HG03469 (cell line): ENCODE measurements around the gene ACTBL2.
"Not testable (repeated sequence)": the region's sequence is repeated elsewhere in the genome, so short reads cannot be mapped to it uniquely, and the experiment has no call there.

ENCODE experiments used
- ATAC-seq: cut with Tn5 transposase; IDR thresholded peaks from one replicate; pipeline ENCODE4 v1.9.1; 2021; ENCODE audit warnings: mild to moderate bottlenecking, moderate library complexity, moderate number of reproducible peaks; ENCODE audit not compliant: unreplicated experiment

Gene ACTBL2

GRCh38 chr5:57494104-57495098, 11.8 kb upstream of the ACTBL2 start:
- ATAC-seq: peak; percentile 59

- ATAC-seq: no peak
These were observed 10.4 kb upstream of the ACTBL2 start for GRCh38 chr5:57493034-57493433.

GRCh38 chr5:57492632-57493031, 10.0 kb upstream of the ACTBL2 start:
- no peak for ATAC-seq

GRCh38 chr5:57491369-57491965, 8.9 kb upstream of the ACTBL2 start:
- ATAC-seq: no peak

GRCh38 chr5:57488215-57488955, 5.8 kb upstream of the ACTBL2 start:
- peak; percentile 68 for ATAC-seq

GRCh38 chr5:57486027-57486602, 3.5 kb upstream of the ACTBL2 start:
- ATAC-seq: no peak

- ATAC-seq: no peak
These were observed 3.8 kb downstream of the ACTBL2 start for GRCh38 chr5:57478826-57479225.

GRCh38 chr5:57476601-57477056, 6.0 kb downstream of the ACTBL2 start:
- no peak for ATAC-seq

GRCh38 chr5:57470339-57470738, 12.3 kb downstream of the ACTBL2 start:
- no peak for ATAC-seq

- no peak for ATAC-seq
These were observed 14.0 kb downstream of the ACTBL2 start for GRCh38 chr5:57468481-57469163.

- ATAC-seq: no peak
These were observed 16.1 kb downstream of the ACTBL2 start for GRCh38 chr5:57466544-57466943.

- not testable (repeated sequence) for ATAC-seq
These were observed 22.6 kb downstream of the ACTBL2 start for GRCh38 chr5:57460056-57460455.

- ATAC-seq: no peak
These were observed 24.2 kb downstream of the ACTBL2 start for GRCh38 chr5:57458443-57458842.

- no peak for ATAC-seq
These were observed 26.0 kb downstream of the ACTBL2 start for GRCh38 chr5:57456531-57457135.

- no peak for ATAC-seq
These were observed 26.8 kb downstream of the ACTBL2 start for GRCh38 chr5:57455511-57456455.

GRCh38 chr5:57454896-57455295, 27.7 kb downstream of the ACTBL2 start:
- no peak for ATAC-seq

- ATAC-seq: no peak
These were observed 28.9 kb downstream of the ACTBL2 start for GRCh38 chr5:57453728-57454127.

- ATAC-seq: no peak
These were observed 29.7 kb downstream of the ACTBL2 start for GRCh38 chr5:57452885-57453284.
